ENCODE results near the gene SCP2.

GRCh38 chr1:52901384-52901783 is 25.7 kb upstream of the SCP2 start:
- TF ChIP-seq SIN3A (IDR thresholded peaks at IDR 0.05; ENCODE audit: borderline replicate concordance, insufficient read depth, low read length): no peak
- no peak for TF ChIP-seq POLR2AphosphoS5 (IDR thresholded peaks at IDR 0.05; ENCODE audit: low read depth, low read length)
